ENCODE data around the gene CCL26.
"Not testable (repeated sequence)": the region's sequence is repeated elsewhere in the genome, so short reads cannot be mapped to it uniquely, and the experiment has no call there.

Gene CCL26

GRCh38 chr7:75772081-75773077 lies at the start of gene CCL26:
CCL26 (minus strand) TSS chr7:75772211; CDS start chr7:75772176, 35 bp downstream.
- no peak for FAIRE-seq

- no peak for FAIRE-seq
These were observed 48.7 kb upstream of the CCL26 start for GRCh38 chr7:75820688-75821087.

- no peak for FAIRE-seq
These were observed 47.7 kb upstream of the CCL26 start for GRCh38 chr7:75819711-75820110.

- FAIRE-seq = no peak
These were observed 46.5 kb upstream of the CCL26 start for GRCh38 chr7:75818472-75818871.

GRCh38 chr7:75817116-75817515 lies 45.1 kb upstream of the CCL26 start:
- no peak for FAIRE-seq

GRCh38 chr7:75815418-75816064 lies 43.5 kb upstream of the CCL26 start:
- no peak for FAIRE-seq

GRCh38 chr7:75814407-75814947 lies 42.5 kb upstream of the CCL26 start:
- no peak for FAIRE-seq

GRCh38 chr7:75813781-75814236 lies 41.8 kb upstream of the CCL26 start, which contains the start of gene CCL24:
CCL24 (minus strand) TSS chr7:75813806; CDS start chr7:75813715, 91 bp downstream.
- no peak for FAIRE-seq

GRCh38 chr7:75813084-75813483 lies 41.1 kb upstream of the CCL26 start:
- no peak for FAIRE-seq

GRCh38 chr7:75811894-75812678 lies 40.1 kb upstream of the CCL26 start:
- FAIRE-seq = no peak

- no peak for FAIRE-seq
These were observed 37.4 kb upstream of the CCL26 start for GRCh38 chr7:75809396-75809795.

GRCh38 chr7:75808106-75808505 lies 36.1 kb upstream of the CCL26 start:
- FAIRE-seq = no peak

- no peak for FAIRE-seq
These were observed 35.4 kb upstream of the CCL26 start for GRCh38 chr7:75807452-75807851.

- no peak for FAIRE-seq
These were observed 34.7 kb upstream of the CCL26 start for GRCh38 chr7:75806560-75807307.

- no peak for FAIRE-seq
These were observed 32.7 kb upstream of the CCL26 start for GRCh38 chr7:75804705-75805104.

GRCh38 chr7:75804004-75804403 lies 32.0 kb upstream of the CCL26 start:
- FAIRE-seq = no peak

- no peak for FAIRE-seq
These were observed 30.5 kb upstream of the CCL26 start for GRCh38 chr7:75802552-75802821.

- FAIRE-seq = no peak
These were observed 26.8 kb upstream of the CCL26 start for GRCh38 chr7:75798770-75799169.

- FAIRE-seq = no peak
These were observed 24.4 kb upstream of the CCL26 start for GRCh38 chr7:75796420-75796819.

- FAIRE-seq = no peak
These were observed 23.8 kb upstream of the CCL26 start for GRCh38 chr7:75795831-75796285.

GRCh38 chr7:75793676-75794075 lies 21.7 kb upstream of the CCL26 start:
- FAIRE-seq = no peak

- FAIRE-seq = not testable (repeated sequence)
These were observed 20.6 kb upstream of the CCL26 start for GRCh38 chr7:75792567-75792966.

Data from endometrium (tissue), 2 donors.